H9 (cell line): ENCODE results near the gene CCDC40. TPM values are rescaled to one million over a fixed set of nuclear protein-coding genes. Genes with fewer than 3 reads are reported as not detected.

ENCODE experiments used
- DNase-seq: peaks from one replicate; pipeline ENCODE4 v3.0.0-alpha.2; 2017
- H2AFZ ChIP-seq: one replicate; pipeline ENCODE4 v1.6.1; 2013; ENCODE audit warnings: mild to moderate bottlenecking, low read length, control low read depth, moderate library complexity
- H2AK5ac ChIP-seq: 2 replicates; pipeline ENCODE4 v1.6.1; 2013; ENCODE audit warnings: low read length, control low read depth, mixed read lengths; ENCODE audit not compliant: insufficient read length
- H2BK120ac ChIP-seq: one replicate; pipeline ENCODE4 v1.6.1; 2013; ENCODE audit warnings: low read depth, mild to moderate bottlenecking, low read length, control low read depth, inconsistent platforms; ENCODE audit not compliant: poor library complexity, severe bottlenecking
- H2BK12ac ChIP-seq: 2 replicates; pipeline ENCODE4 v1.6.1; 2013; ENCODE audit warnings: low read length, control low read depth, mixed read lengths, low read depth; ENCODE audit not compliant: insufficient read length
- H2BK15ac ChIP-seq: 2 replicates; pipeline ENCODE4 v1.6.1; 2013; ENCODE audit warnings: low read depth, low read length, control low read depth
- H2BK20ac ChIP-seq: one replicate; pipeline ENCODE4 v1.6.1; 2013; ENCODE audit warnings: low read depth, mild to moderate bottlenecking, low read length, control low read depth, inconsistent platforms; ENCODE audit not compliant: poor library complexity, severe bottlenecking
- H2BK5ac ChIP-seq: 2 replicates; pipeline ENCODE4 v1.6.1; 2013; ENCODE audit warnings: low read length, control low read depth, mixed read lengths; ENCODE audit not compliant: insufficient read length
- H3K14ac ChIP-seq: 2 replicates; pipeline ENCODE4 v1.6.1; 2013; ENCODE audit warnings: low read length, control low read depth; ENCODE audit not compliant: insufficient read depth
- H3K18ac ChIP-seq: 2 replicates; pipeline ENCODE4 v1.6.1; 2013; ENCODE audit warnings: low read depth, mild to moderate bottlenecking, mixed read lengths, low read length, control low read depth; ENCODE audit not compliant: insufficient read length
- H3K23ac ChIP-seq: 2 replicates; pipeline ENCODE4 v1.6.1; 2013; ENCODE audit warnings: low read length, control low read depth, mixed read lengths, low read depth; ENCODE audit not compliant: insufficient read length
- H3K23me2 ChIP-seq: 2 replicates; pipeline ENCODE4 v1.6.1; 2013; ENCODE audit warnings: low read depth, mild to moderate bottlenecking, mixed read lengths, low read length, control low read depth; ENCODE audit not compliant: insufficient read length, poor library complexity, severe bottlenecking
- H3K27ac ChIP-seq: 2 replicates; pipeline ENCODE4 v1.5.1; 2013; ENCODE audit warnings: low read length, control low read depth, mixed read lengths, low read depth; ENCODE audit not compliant: insufficient read length
- H3K27me3 ChIP-seq: 2 replicates; pipeline ENCODE4 v1.6.1; 2013; ENCODE audit warnings: low read length, control low read depth, inconsistent platforms; ENCODE audit not compliant: insufficient read depth
- H3K4ac ChIP-seq: 2 replicates; pipeline ENCODE4 v1.6.1; 2013; ENCODE audit warnings: low read depth, mild to moderate bottlenecking, control low read depth, inconsistent platforms, low read length, moderate library complexity
- H3K4me1 ChIP-seq: 2 replicates; pipeline ENCODE4 v1.6.1; 2013; ENCODE audit warnings: low read length, control low read depth, inconsistent platforms; ENCODE audit not compliant: insufficient read depth
- H3K4me2 ChIP-seq: 2 replicates; pipeline ENCODE4 v1.6.1; 2013; ENCODE audit warnings: low read length, control low read depth, mixed read lengths; ENCODE audit not compliant: insufficient read length, insufficient read depth
- H3K56ac ChIP-seq: 2 replicates; pipeline ENCODE4 v1.6.1; 2013; ENCODE audit warnings: low read depth, mild to moderate bottlenecking, mixed read lengths, low read length, control low read depth; ENCODE audit not compliant: insufficient read length
- H3K79me1 ChIP-seq: 2 replicates; pipeline ENCODE4 v1.6.1; 2013; ENCODE audit warnings: low read depth, mild to moderate bottlenecking, moderate library complexity, low read length, control low read depth, inconsistent platforms; ENCODE audit not compliant: insufficient read depth, poor library complexity, severe bottlenecking
- H3K79me2 ChIP-seq: 2 replicates; pipeline ENCODE4 v1.6.1; 2013; ENCODE audit warnings: low read length, control low read depth, inconsistent platforms; ENCODE audit not compliant: insufficient read depth
- H3K9ac ChIP-seq: 2 replicates; pipeline ENCODE4 v1.6.1; 2013; ENCODE audit warnings: low read length, control low read depth, mixed read lengths; ENCODE audit not compliant: insufficient read length; ENCODE audit errors: extremely low read depth
- H3K9me3 ChIP-seq: one replicate; pipeline ENCODE4 v1.6.1; 2013; ENCODE audit warnings: low read depth, low read length, inconsistent platforms; ENCODE audit not compliant: control insufficient read depth
- H3T11ph ChIP-seq: one replicate; pipeline ENCODE4 v1.6.1; 2013; ENCODE audit warnings: mild to moderate bottlenecking, low read length, control low read depth, inconsistent platforms
- H4K20me1 ChIP-seq: one replicate; pipeline ENCODE4 v1.6.1; 2013; ENCODE audit not compliant: control insufficient read depth, insufficient read length, insufficient read depth
- H4K5ac ChIP-seq: 2 replicates; pipeline ENCODE4 v1.6.1; 2013; ENCODE audit warnings: low read depth, mild to moderate bottlenecking, mixed read lengths, low read length, control low read depth; ENCODE audit not compliant: insufficient read length
- H4K8ac ChIP-seq: replicated peaks from 2 replicates; pipeline ENCODE4 v1.6.1; 2013; ENCODE audit warnings: low read length, control low read depth, mixed read lengths, low read depth; ENCODE audit not compliant: insufficient read length
- H4K91ac ChIP-seq: 2 replicates; pipeline ENCODE4 v1.6.1; 2013; ENCODE audit warnings: low read depth, mild to moderate bottlenecking, moderate library complexity, mixed read lengths, low read length, control low read depth; ENCODE audit not compliant: insufficient read length
- H3K27ac Mint-ChIP-seq, 3 experiments: 2 replicates in 2 of 3; 3 replicates in 1 of 3; pipeline ENCODE4 v1.8.0; 2020 to 2021; ENCODE audit warnings: mixed read lengths in 3 of 3, mild to moderate bottlenecking in 1 of 3, moderate library complexity in 1 of 3
- H3K27me3 Mint-ChIP-seq: 2 replicates; pipeline ENCODE4 v1.8.0; 2021; ENCODE audit warnings: low read depth, mild to moderate bottlenecking, moderate library complexity, mixed read lengths
- H3K36me3 Mint-ChIP-seq, 3 experiments: 2 replicates in 2 of 3; 3 replicates in 1 of 3; pipeline ENCODE4 v1.8.0; 2020 to 2021; ENCODE audit warnings: low read depth in 3 of 3, mixed read lengths in 3 of 3; ENCODE audit not compliant: insufficient read depth in 1 of 3
- H3K4me1 Mint-ChIP-seq, 2 experiments: 2 replicates each; pipeline ENCODE4 v1.8.0; 2020; ENCODE audit warnings: mixed read lengths in 2 of 2
- H3K4me3 Mint-ChIP-seq, 2 experiments: 2 replicates in 1 of 2; 3 replicates in 1 of 2; pipeline ENCODE4 v1.8.0; 2020 to 2021; ENCODE audit warnings: mild to moderate bottlenecking in 2 of 2, mixed read lengths in 2 of 2, moderate library complexity in 1 of 2
- H3K9me3 Mint-ChIP-seq, 2 experiments: 2 replicates in 1 of 2; 3 replicates in 1 of 2; pipeline ENCODE4 v1.8.0; 2020; ENCODE audit warnings: mild to moderate bottlenecking in 2 of 2, mixed read lengths in 2 of 2, moderate library complexity in 1 of 2
- WGBS: extraction: QIAGEN DNeasy Blood & Tissue Kit; methylation state at CpG from one replicate; pipeline ENCODE4 v1.1.7; 2013; ENCODE audit warnings: missing lambda C conversion rate, low lambda C conversion rate, mixed read lengths; ENCODE audit not compliant: insufficient read length; ENCODE audit errors: extremely low coverage; 5-methylcytosine and 5-hydroxymethylcytosine counted together
- total RNA-seq: library from RNA; stranded (reverse); gene quantifications from 2 replicates; pipeline ENCODE4 v1.2.1, GENCODE V29; 2021
- TF ChIP-seq, protein P1 (sequence below): fragments of 200-600 bp; sonication (generic); conservative IDR thresholded peaks from 3 replicates; pipeline ENCODE4 v1.8.0; 2021; ENCODE audit warnings: antibody characterized with exemption, mild to moderate bottlenecking

CCDC40 gene
- total RNA-seq, 1 experiment from 2014 or later, result 8.9 TPM

- Histone ChIP-seq H2BK12ac (no peak overlapping the region), H4K20me1 (no peaks in the 10 kb centered on the region), H3K79me1 (no peaks in the 10 kb centered on the region), H4K91ac (no peak overlapping the region), H3K23ac (no peak overlapping the region), H2AFZ (no peak overlapping the region), H2BK20ac (no peak overlapping the region), H3K9me3 (no peaks in the 10 kb centered on the region), H3K18ac (no peak overlapping the region), H3K56ac (no peak overlapping the region), H4K5ac (no peak overlapping the region), H3K79me2 (no peaks in the 10 kb centered on the region), H3K4me1 (no peaks in the 10 kb centered on the region; the same call in 1 of the 2 replicates), H3K9ac (no peak overlapping the region), H2BK15ac (no peak overlapping the region), H2BK5ac (no peak overlapping the region), H3K14ac (no peak overlapping the region; the same call in 1 of the 2 replicates), H3T11ph (no peak overlapping the region), H3K23me2 (peaks cover 6% of the 10 kb centered on the region), H3K27ac (no peak overlapping the region), H4K8ac (no peak overlapping the region), H3K4me2 (no peak overlapping the region), H2BK120ac (no peak overlapping the region), H3K4ac (no peak overlapping the region), H3K27me3 (no peaks in the 10 kb centered on the region; the same call in 1 of the 2 replicates), H2AK5ac (no peak overlapping the region)
- Mint-ChIP-seq H3K36me3 (no peaks in the 10 kb centered on the region; a peak in 2 of 7 replicates), H3K9me3 (no peaks in the 10 kb centered on the region), H3K27me3 (peaks cover 16% of the 10 kb centered on the region), H3K4me1 (peaks cover 5 to 7% of the 10 kb centered on the region in 2 experiments), H3K4me3 (no peak overlapping the region; a peak in 1 of 5 replicates), H3K27ac (peak overlapping the region in 1 of 3 experiments; percentile 85; a peak in 1 of 7 replicates)
- DNase-seq, result no peak
- TF ChIP-seq, protein P1, sequence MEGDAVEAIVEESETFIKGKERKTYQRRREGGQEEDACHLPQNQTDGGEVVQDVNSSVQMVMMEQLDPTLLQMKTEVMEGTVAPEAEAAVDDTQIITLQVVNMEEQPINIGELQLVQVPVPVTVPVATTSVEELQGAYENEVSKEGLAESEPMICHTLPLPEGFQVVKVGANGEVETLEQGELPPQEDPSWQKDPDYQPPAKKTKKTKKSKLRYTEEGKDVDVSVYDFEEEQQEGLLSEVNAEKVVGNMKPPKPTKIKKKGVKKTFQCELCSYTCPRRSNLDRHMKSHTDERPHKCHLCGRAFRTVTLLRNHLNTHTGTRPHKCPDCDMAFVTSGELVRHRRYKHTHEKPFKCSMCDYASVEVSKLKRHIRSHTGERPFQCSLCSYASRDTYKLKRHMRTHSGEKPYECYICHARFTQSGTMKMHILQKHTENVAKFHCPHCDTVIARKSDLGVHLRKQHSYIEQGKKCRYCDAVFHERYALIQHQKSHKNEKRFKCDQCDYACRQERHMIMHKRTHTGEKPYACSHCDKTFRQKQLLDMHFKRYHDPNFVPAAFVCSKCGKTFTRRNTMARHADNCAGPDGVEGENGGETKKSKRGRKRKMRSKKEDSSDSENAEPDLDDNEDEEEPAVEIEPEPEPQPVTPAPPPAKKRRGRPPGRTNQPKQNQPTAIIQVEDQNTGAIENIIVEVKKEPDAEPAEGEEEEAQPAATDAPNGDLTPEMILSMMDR, result no peak
- WGBS, result no CpG with 5 or more reads among the region's 17 CpGs
These were observed 60.7 kb downstream of the CCDC40 start for GRCh38 chr17:80097127-80097621.
